ENCODE data around the gene MAF.

- TF ChIP-seq POLR2A (IDR thresholded peaks at IDR 0.05; ENCODE audit: low read length), result no peak
- TF ChIP-seq GATA1 (IDR thresholded peaks at IDR 0.05; ENCODE audit: low read depth, low read length), result no peak
These were observed 45.2 kb upstream of the MAF start for GRCh38 chr16:79645701-79646100.
